Epithelial cell of proximal tubule (primary cell): ENCODE data around the gene SF3B4. TPM values are rescaled to one million over a fixed set of nuclear protein-coding genes. Genes with fewer than 3 reads are reported as not detected.
"Not testable (repeated sequence)": the region's sequence is repeated elsewhere in the genome, so short reads cannot be mapped to it uniquely, and the experiment has no call there.

Experiments used
- DNase-seq: peaks from one replicate; pipeline ENCODE4 v3.0.0-alpha.2; 2011; ENCODE audit warnings: low read depth
- H3K4me3 ChIP-seq: 2 replicates; pipeline ENCODE4 v1.5.1; 2011; ENCODE audit warnings: low read depth, mild to moderate bottlenecking, low read length
- CTCF ChIP-seq: conservative IDR thresholded peaks from 2 replicates; pipeline ENCODE4 v1.5.1; 2012; ENCODE audit warnings: low read depth, mild to moderate bottlenecking, low read length
- total RNA-seq: library from RNA; depleted of rRNA; stranded (reverse); fragments of >200 nt; gene quantifications from 2 replicates; pipeline ENCODE4 v1.2.3, GENCODE V29; 2015

SF3B4 gene
- total RNA-seq, 1 donor from 2014 or later, result 7.7 TPM

GRCh38 chr1:149965440-149965839, 37.8 kb upstream of the SF3B4 start:
- no peak for TF ChIP-seq CTCF
- no peak overlapping the region for H3K4me3 ChIP-seq
- DNase-seq, result no peak

GRCh38 chr1:149963358-149963757, 35.8 kb upstream of the SF3B4 start:
- no peak for DNase-seq
- H3K4me3 ChIP-seq, result no peak overlapping the region
- no peak for TF ChIP-seq CTCF

DNA sequence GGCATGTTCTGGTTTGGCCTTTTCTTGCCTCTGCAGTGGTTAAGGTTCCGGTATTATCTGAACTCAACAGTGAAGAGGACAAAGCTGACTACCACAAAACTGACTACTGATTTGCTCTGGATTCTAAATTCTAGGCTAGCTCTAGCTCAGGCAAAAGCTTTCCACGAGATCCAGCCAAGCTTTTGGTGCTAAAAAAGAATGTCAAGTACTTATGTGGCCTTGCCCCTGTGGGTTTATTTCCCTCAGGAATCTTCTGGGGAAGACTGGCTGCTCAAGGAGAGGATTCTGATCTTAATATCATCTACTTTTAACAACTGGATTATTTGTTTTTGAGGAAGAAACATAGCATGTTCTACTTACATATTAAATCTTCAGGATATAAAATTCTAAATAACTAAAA, 35.1 kb upstream of the SF3B4 start:
- no peak for DNase-seq
- H3K4me3 ChIP-seq, result no peak overlapping the region
- TF ChIP-seq CTCF, result no peak

DNA sequence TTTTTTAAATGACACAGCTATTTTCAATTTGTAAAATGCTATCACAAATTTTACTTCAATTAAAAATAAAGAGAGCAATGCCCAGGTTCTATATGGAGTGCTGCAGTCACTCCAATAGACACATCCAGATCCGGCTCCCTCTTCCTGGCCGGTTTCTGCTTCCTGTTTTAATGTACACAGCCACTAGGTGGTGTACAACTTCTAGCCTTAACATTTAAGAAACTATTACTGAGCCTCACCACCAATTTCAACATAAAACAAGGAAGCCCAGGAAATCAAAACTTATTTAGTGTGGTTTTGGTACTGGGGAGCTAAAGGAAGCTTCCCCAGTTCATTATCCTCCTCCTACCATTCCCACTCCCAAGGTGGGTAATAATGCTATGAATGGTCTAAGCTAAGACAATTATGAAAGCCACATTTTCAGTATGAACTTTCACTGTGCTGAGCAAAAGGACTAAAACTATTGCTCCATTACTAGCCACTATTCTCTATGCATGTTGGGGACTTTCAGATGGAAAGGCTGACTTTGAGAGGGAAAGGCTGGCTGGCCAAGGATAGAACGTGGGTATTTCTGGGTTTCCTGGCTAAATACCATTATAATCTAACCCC, 34.5 kb upstream of the SF3B4 start:
- peak; percentile 69 for TF ChIP-seq CTCF
- no peak for DNase-seq
- H3K4me3 ChIP-seq, result no peak overlapping the region

DNA sequence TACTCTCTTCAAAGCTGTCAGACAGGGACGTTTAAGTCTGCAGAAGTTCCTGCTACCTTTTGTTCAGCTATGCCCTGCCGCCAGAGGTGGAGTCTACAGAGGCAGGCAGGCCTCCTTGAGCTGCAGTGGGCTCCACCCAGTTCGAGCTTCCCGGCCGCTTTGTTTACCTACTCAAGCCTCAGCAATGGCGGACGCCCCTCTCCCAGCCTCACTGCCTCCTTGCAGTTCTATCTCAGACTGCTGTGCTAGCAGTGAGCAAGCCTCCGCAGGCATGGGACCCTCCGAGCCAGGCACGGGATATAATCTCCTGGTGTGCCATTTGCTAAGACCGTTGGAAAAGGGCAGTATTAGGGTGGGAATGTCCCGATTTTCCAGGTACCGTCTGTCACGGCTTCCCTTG, 29.9 kb upstream of the SF3B4 start:
- not testable (repeated sequence) for DNase-seq, H3K4me3 ChIP-seq

- H3K4me3 ChIP-seq, result no peak overlapping the region
- DNase-seq, result no peak
- TF ChIP-seq CTCF, result no peak
Measured at GRCh38 chr1:149949911-149950310, 22.3 kb upstream of the SF3B4 start.

DNA sequence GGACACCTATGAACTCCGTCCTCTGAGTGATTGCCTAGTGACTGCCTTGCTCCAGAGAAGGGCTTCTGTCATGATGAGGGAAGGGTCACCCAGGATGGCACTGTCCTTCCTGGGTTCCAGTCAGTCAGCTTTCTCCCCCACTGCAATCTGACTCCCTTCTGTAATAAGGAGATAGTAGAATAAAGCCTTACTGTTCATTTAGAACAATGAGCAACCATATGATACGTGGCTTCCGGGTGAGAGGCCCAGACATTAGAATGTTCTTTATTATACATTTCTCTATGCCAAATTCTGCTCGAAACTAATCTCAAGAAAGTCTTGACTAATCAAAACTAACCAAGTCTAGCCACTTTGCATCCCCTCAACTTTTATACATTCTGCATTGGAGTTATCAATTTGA, 17.6 kb upstream of the SF3B4 start:
- no peak for TF ChIP-seq CTCF
- no peak for DNase-seq

More for the DNA sequence above, 17.6 kb upstream of the SF3B4 start:
- no peak overlapping the region for H3K4me3 ChIP-seq
